NCI-H2196 treated with DMSO at 0.1 percent for 48 hours (cell line): Measurements from ENCODE around the gene TAF11.
"Not testable (repeated sequence)": the region's sequence is repeated elsewhere in the genome, so short reads cannot be mapped to it uniquely, and the experiment has no call there.

ENCODE experiments used
- DNase-seq: peaks from one replicate; lab custom pipeline; 2025; ENCODE audit not compliant: unreplicated experiment; lab: John Stamatoyannopoulos, UW

Gene TAF11, protein sequence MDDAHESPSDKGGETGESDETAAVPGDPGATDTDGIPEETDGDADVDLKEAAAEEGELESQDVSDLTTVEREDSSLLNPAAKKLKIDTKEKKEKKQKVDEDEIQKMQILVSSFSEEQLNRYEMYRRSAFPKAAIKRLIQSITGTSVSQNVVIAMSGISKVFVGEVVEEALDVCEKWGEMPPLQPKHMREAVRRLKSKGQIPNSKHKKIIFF

GRCh38 chr6:34887753-34888513 is at the start of gene TAF11:
TAF11 (minus strand) TSS chr6:34888042; CDS start chr6:34887957, 85 bp downstream.
- DNase-seq = peak; percentile 83

- no peak for DNase-seq
These were observed 46.7 kb upstream of the TAF11 start for GRCh38 chr6:34934516-34934915.

GRCh38 chr6:34932202-34932601 is 44.4 kb upstream of the TAF11 start:
- not testable (repeated sequence) for DNase-seq

DNA sequence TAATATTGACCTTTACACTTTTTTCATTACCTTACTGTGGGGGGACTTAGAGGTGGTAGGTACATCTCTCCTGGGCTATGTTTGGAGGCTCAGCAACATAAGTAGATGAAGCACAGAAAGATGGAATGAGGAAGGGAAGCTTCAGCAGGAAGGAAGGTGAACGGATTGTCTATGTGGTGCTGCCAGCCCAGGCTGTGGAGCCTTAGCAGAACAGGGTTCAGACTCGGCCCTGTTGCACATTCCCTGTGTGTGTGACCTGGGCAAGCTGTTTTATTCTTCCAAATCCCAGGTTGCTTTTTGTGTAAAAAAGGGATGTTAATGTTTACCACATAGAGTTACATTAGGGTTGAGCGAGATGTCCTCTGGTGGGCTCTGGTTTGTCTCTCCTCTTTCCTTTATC is 42.4 kb upstream of the TAF11 start:
- no peak for DNase-seq

DNA sequence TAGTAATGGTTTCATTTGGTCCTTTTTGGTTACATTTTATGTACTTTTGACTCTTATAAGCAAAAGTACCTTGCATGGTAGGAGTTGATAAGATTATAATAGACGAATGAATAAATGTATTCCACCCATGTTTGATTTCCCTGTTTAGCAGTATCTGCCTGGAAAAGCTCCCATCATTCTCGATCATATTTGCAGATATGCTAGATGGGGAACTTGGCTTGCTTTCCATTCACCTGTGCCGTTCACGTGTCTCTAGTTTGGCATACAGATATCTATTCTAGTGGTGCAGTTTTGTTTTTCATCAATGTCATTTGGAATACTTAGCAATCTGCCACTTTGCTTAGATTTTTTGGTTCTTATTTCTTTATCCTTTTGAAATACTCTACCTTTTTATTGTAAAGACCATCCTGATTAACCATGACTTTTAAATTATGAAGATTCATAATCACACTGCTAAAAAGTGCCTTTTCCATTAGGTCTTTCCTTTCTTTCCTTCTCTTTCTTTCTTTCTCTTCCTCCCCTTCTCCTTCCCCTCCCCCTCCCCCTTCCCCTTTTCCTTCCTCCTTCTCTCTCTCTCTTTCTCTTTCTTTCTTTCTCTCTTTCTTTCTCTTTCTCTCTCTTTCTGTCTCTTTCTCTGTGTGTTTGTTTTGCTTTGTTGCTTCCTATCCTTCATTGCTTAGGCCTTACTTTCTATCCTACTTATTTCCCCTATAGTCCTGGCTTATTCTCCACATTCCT is 41.6 kb upstream of the TAF11 start:
- no peak for DNase-seq

- DNase-seq = no peak
These were observed 40.9 kb upstream of the TAF11 start for GRCh38 chr6:34928695-34929094.

GRCh38 chr6:34928220-34928619 is 40.4 kb upstream of the TAF11 start:
- DNase-seq = no peak

DNA sequence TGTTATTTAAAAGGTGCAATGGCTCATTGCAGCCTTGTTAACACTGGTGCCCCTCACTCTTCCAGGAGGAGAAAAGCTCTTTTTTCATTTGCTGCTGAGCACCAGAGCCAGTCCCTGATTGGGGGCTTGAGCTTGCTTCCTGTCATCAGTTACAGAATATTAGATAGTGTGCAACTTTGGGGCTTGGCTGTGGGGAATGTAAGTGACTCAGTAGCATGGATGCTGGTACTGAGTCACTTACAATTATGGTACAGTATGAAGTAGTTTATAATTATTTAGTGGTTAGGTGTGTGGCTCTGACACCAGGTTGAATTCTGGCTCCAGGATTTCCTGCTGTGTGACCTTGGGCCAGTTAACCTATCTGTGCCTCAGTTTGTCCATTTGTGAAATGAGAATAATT is 38.8 kb upstream of the TAF11 start:
- no peak for DNase-seq

DNA sequence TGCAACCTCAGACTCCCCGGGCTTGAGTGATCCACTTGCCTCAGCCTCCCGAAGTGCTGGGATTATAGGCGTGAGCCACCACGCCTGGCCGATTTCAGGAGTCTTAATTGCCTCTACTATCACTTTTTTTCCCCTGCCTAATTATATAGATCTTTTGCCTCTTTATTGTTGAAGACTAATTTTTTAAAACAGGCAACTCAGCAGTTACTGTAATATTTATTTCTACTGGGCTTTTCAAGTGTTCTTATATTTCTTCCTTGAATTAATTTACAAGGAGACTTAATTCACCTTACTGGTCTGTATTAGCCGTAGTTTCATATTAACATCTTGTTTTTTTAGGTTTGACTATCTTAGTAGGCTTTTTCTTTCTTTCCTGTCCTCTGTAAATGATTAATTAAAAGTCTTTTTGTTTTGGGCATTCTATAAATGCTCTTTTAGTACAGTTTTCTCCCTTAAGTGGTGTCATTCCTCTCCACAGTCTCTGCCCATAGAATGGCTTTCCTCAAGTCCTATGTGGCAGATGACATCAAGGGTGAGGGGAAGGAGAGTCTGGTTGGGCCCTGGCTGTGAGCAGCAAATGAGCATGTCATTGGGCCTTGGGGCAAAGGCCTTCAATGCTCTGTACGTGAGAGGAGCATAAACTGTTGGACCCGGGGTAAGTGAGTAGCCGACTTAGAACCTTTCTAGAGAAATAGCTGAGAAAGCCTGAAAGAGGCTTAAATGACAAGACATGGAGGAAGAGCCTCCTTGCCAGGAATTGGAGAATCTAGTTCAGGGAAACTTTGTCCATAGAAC is 37.2 kb upstream of the TAF11 start:
- no peak for DNase-seq

- no peak for DNase-seq
These were observed 34.4 kb upstream of the TAF11 start for GRCh38 chr6:34922177-34922663.

DNA sequence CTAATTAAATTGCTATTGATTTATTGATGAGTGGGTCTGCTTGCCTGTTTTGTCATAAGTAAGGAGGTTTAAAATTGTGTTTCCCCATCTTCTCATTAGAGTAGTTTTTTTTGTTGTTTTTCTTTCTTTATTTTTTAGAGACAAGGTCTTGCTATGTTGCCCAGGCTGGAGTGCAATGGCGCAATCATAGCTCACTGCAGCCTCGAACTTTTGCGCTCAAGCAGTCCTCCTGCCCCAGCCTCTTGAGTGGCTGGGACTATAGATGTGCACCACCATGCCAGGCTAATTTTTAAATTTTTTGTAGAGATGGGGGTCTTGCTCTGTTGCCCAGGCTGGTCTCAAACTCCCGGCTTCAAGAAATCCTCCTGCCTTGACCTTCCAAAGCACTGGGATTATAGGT is 32.3 kb upstream of the TAF11 start:
- DNase-seq = no peak

GRCh38 chr6:34919651-34920050 is 31.8 kb upstream of the TAF11 start:
- DNase-seq = no peak

GRCh38 chr6:34917626-34918285 is 29.9 kb upstream of the TAF11 start:
- no peak for DNase-seq

- DNase-seq = no peak
These were observed 28.6 kb upstream of the TAF11 start for GRCh38 chr6:34916348-34916967.

DNA sequence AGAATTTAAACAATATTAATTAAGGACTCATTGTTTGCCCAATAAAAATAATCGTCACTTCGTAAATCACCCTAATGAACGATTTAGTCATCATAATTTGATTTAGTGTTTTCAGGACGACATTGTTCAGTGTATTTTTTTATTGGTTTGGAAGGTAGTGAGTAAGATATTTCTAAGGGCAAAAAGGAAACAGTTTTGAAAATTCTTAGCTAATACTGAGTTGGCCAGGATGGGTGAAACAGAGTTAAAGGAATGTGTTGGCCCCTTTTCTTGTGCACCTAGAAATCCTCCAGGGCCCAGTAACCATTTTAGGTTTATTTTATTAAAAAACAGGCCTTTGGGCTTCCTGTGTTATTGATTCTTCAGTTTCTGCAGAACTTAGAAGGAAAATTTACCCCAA is 26.5 kb upstream of the TAF11 start:
- DNase-seq = no peak

- no peak for DNase-seq
These were observed 25.0 kb upstream of the TAF11 start for GRCh38 chr6:34912715-34913464.

DNA sequence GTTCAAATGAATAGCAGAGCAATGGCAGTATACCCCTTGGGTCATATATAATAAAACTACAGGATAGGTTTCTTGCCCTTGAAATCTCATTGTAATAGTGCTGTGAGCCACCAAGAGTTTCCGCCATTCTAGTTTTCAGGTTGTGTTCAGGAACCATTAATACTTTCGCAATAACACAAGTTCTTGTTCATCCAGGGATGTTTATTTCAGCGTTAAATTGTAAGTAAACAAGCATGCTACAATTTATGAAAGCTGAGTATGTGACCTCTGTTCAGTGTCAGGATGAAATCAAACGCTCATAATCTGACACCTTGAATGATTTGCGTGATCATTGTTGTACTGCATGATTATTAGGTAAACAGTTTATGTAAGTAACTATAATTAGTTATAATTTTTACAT is 24.0 kb upstream of the TAF11 start:
- no peak for DNase-seq

- DNase-seq = no peak
These were observed 21.6 kb upstream of the TAF11 start for GRCh38 chr6:34909320-34909883.

GRCh38 chr6:34908194-34908593 is 20.4 kb upstream of the TAF11 start:
- no peak for DNase-seq
